ENCODE results near the gene PLCB1.
A peak's percentile ranks its signal among the peaks of the same experiment; 100 is the strongest.

The PLCB1 gene

GRCh38 chr20:8408587-8409307, 276.7 kb downstream of the PLCB1 start:
- TF ChIP-seq, protein P1, sequence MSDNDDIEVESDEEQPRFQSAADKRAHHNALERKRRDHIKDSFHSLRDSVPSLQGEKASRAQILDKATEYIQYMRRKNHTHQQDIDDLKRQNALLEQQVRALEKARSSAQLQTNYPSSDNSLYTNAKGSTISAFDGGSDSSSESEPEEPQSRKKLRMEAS (IDR thresholded peaks at IDR 0.05; ENCODE audit: low read depth, low read length): no peak
- no peak for TF ChIP-seq CTCF (IDR thresholded peaks at IDR 0.05; ENCODE audit: low read depth, low read length)
- TF ChIP-seq POLR2A (IDR thresholded peaks at IDR 0.05; ENCODE audit: extremely low read depth, insufficient read length): no peak
- no peak for TF ChIP-seq MYC (IDR thresholded peaks at IDR 0.05; ENCODE audit: low read depth, low read length)
- H3K4me3 ChIP-seq (ENCODE audit: low read depth, low read length): no peak overlapping the region
- DNase-seq (ENCODE audit: low read depth): no peak

DNA sequence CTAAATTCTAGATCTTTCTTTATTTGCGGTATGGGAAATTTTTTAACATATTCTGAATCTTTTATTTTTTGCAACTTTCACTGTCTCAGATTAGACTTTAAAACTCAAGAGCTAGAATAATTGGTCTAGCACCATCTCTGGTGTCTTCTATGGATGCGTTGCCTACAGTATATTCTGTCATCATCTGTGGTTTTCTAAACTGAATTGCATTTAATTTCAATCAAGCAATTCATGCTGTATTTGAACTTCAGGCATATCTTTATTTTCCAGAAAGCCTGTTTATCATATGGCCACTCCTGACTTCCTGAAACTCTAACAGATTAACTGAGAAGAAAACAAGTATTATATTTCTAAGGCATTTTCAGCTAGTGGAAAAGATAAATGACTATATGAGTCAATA, 281.6 kb downstream of the PLCB1 start:
- TF ChIP-seq, protein P1 (IDR thresholded peaks at IDR 0.05; ENCODE audit: low read depth, low read length): no peak
- TF ChIP-seq CTCF (IDR thresholded peaks at IDR 0.05; ENCODE audit: low read depth, low read length) (no peak), POLR2A (IDR thresholded peaks at IDR 0.05; ENCODE audit: extremely low read depth, insufficient read length) (no peak), MYC (IDR thresholded peaks at IDR 0.05; ENCODE audit: low read depth, low read length) (no peak)
- no peak overlapping the region for H3K4me3 ChIP-seq (ENCODE audit: low read depth, low read length)

GRCh38 chr20:8414586-8415274, 282.7 kb downstream of the PLCB1 start:
- no peak for DNase-seq (ENCODE audit: low read depth)
- H3K4me3 ChIP-seq (ENCODE audit: low read depth, low read length): no peak overlapping the region
- TF ChIP-seq, protein P1 (IDR thresholded peaks at IDR 0.05; ENCODE audit: low read depth, low read length): peak; percentile 20; the same call in 1 of the 2 replicates
- no peak for TF ChIP-seq CTCF (IDR thresholded peaks at IDR 0.05; ENCODE audit: low read depth, low read length)

More for the DNA sequence above, 281.6 kb downstream of the PLCB1 start:
- no peak for DNase-seq (ENCODE audit: low read depth)

DNA sequence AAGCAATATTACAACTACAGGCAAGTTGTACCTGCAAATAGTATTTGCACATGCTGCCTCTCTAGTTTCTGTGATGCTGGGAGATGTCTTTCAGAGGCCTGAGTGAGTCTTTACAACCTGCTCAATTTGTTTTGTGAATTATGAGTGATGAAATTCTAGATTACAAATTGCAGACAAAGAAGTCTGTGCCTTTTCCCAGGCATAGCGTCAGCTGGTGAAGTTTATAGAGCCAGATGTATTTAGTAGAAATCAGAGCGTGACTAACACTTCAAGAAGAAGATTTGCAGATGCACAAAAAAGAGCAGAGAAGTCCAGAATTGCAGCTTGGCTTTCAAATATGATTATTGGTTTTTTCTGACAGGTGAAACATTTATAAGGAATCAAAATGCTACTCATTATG, 289.9 kb downstream of the PLCB1 start:
- DNase-seq (ENCODE audit: low read depth): no peak
- TF ChIP-seq CTCF (IDR thresholded peaks at IDR 0.05; ENCODE audit: low read depth, low read length) (no peak), MYC (IDR thresholded peaks at IDR 0.05; ENCODE audit: low read depth, low read length) (no peak), POLR2A (IDR thresholded peaks at IDR 0.05; ENCODE audit: extremely low read depth, insufficient read length) (no peak)
- TF ChIP-seq, protein P1 (IDR thresholded peaks at IDR 0.05; ENCODE audit: low read depth, low read length): no peak
- no peak overlapping the region for H3K4me3 ChIP-seq (ENCODE audit: low read depth, low read length)

DNA sequence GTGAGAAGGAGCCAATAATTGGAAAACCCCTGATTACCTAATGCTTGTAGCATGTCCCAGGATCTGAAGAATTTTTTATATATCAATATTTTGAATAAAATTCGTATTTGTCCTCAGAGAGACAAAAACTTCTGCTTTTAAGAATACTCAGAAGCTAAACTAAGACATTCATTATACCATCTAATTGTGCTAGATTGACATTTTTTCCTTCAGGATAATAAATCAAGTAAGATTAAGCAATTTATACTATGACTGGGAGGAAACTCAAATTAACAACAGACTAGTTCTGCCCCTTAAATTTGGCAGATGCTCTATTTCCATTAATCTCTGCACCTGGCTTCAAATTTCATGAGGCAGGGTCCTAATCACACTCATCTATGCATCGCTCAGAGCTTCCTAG, 291.4 kb downstream of the PLCB1 start:
- no peak overlapping the region for H3K4me3 ChIP-seq (ENCODE audit: low read depth, low read length)
- TF ChIP-seq POLR2A (IDR thresholded peaks at IDR 0.05; ENCODE audit: extremely low read depth, insufficient read length) (no peak), MYC (IDR thresholded peaks at IDR 0.05; ENCODE audit: low read depth, low read length) (no peak), CTCF (IDR thresholded peaks at IDR 0.05; ENCODE audit: low read depth, low read length) (no peak)
- TF ChIP-seq, protein P1 (IDR thresholded peaks at IDR 0.05; ENCODE audit: low read depth, low read length): no peak
- DNase-seq (ENCODE audit: low read depth): no peak
